GM21529 (cell line): ENCODE data around the gene IKZF3.
A peak's percentile ranks its signal among the peaks of the same experiment; 100 is the strongest.
"Not testable (repeated sequence)": the region's sequence is repeated elsewhere in the genome, so short reads cannot be mapped to it uniquely, and the experiment has no call there.

Source experiments
- ATAC-seq: cut with Tn5 transposase; IDR thresholded peaks from one replicate; pipeline ENCODE4 v1.9.1; 2021; ENCODE audit not compliant: unreplicated experiment

The IKZF3 gene

DNA sequence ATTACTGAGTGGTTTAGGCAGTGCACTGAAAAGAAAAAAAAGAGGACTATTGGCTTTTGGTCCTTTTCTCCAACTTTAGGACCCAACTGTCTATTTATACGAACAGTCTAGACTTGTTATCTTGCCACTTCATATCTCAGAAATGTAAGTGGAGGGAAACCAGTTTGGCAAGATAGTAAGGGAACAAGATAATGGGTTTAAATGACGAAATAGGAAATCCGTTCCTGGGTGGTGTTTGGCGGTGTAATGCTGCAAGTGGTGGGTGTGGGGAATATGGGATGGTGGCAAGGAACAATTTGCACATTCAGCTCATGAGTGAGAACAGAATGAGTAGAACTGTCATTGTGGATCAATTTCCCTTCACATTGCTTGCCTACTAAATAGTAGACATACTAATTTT lies 81.6 kb downstream of the IKZF3 start:
- no peak for ATAC-seq

DNA sequence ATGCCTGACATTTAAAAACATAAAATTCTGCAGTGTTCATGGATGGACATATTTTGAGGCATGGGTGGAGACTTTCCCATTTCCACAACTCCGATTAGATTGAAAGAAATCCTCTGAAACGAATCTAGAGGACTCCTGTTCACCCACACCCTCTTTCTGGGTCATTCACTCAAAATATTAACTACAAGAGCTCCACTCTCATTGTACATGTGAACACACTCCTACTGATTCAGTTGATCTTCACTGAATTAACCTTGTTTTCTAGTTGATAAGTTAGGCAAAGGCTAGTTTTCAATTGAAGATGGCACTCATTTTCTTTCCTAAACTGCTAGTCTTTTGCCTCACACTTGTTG lies 82.3 kb downstream of the IKZF3 start:
- no peak for ATAC-seq

DNA sequence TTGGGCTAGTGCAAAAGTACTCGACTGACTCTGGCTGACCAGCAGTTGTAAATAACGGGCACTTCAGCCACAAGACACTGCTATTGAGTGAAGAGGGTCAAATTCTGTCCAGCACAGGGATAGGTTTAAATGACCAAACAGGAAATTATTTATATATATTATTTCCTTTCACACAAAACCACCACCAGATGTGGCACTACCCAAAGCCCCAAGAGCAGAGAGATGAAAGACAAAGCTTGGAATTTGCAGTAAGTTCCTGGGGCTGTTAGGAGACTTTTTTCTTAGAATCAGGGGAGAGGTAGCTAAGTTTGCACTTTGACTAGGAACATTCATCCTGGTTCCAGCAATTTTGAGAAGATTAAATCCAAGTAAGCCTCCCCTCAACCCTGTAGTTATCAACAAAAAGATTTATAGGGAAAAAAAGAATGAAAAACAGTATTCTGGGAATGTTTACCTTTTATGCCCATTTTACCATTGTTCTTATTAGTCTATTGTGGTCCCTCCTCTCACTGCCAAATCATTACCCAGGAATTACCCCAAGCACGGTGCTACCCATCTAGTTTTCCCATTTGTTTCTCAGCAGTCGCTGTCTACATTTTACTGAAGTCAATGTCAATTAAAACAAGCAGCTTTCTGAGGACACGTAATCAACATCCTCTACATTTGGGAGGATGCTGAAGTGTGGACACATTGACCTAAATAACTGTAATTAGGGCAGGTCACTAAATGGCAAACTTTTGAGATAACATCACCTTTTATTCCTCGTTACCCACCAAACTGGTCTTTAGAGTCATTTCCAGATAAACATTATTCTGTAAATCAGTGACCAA lies 82.9 kb downstream of the IKZF3 start:
- ATAC-seq, result no peak

DNA sequence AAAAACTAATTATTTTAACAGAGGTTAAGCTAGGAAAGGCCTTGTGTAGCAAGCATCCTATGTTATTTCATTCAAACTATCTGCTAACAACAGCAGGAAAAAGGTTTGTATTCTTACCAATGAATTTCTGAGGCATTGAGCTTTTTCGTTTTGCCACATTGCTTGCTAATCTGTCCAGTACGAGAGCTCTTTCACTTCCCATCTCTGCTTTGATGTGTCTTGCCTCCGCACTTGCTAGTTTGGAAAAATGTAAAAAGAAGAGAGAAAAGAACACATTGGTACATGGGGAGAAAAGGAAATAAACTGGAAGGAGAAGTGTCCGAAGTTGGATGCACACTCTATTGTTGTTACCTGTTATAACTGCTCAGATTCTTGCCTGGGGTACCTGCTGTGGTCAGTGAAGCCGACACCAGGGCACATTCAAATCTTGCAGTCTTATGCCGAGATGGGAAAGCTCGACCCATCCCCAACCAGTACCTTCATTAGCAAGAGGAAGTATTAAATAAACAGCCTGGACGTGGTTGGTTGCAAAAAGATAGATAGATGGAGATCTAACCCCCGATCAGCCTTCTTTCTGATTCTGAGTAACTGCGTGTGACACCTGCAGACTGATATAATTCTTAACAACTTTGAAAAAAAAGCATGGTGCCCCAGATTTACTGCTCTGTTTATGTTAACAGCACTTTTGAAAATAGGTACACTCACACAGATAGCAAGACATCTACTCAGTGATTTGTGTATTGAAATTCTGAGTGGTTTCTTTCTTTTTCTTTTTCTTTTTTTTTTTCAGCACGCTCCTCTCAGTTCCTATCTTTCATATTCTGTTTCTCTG lies 86.4 kb downstream of the IKZF3 start:
- peak; percentile 49 for ATAC-seq

DNA sequence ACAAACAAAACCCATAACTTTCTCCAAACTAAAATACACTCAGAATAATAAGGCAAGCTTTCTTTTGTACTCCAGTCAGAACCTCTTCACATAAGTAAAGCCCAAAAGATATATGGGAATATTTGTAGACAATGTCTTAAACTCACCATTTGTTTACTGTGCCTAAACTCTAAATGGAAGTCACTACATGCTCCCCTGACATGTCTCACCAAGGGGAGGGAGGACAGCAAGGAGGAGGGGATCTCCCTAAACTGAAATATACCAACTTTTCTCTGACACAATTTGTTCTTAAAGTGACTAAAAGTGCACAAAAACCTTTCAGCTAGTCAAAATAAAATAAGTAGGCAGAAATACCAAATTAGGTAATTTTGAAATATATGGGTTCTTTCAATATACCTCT lies 87.9 kb downstream of the IKZF3 start:
- no peak for ATAC-seq

DNA sequence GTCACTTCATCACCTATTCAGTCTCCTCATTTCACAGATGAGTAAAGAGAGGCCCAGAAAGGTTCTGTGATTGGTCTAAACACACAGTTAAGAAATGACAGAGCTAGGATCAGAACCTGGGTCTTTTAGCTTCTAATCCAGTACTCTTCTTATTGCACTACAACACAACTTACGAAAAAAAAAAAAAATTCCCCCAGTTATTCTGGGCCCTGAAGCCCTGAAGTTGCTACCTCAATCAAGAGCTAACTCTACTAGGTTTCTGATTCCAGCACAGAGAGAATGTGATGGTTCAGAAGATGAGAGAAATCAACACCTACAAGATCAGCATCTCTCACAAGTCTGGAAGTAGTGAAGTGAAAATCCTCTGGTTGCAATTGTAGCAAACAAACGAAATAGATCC lies 89.1 kb downstream of the IKZF3 start:
- no peak for ATAC-seq

DNA sequence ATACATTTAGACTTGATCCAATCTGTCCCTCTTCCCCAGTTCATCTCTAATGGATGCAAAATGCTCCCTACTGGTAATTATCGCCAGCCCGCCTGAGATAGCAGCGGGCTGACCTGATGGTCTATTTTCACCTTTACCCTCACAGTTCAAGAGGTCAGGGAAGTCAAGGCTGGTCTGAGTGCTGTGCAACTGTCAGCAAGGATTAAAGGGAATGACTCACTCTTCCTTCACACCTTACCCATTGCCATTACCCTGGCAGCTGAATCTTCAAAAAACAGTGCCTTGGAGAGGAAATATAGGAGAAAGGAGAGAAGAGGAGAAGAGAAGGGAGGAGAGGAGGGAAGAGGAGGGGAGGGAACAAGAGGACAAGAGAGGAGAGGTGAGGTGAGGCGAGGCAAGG lies 90.1 kb downstream of the IKZF3 start:
- ATAC-seq, result no peak

DNA sequence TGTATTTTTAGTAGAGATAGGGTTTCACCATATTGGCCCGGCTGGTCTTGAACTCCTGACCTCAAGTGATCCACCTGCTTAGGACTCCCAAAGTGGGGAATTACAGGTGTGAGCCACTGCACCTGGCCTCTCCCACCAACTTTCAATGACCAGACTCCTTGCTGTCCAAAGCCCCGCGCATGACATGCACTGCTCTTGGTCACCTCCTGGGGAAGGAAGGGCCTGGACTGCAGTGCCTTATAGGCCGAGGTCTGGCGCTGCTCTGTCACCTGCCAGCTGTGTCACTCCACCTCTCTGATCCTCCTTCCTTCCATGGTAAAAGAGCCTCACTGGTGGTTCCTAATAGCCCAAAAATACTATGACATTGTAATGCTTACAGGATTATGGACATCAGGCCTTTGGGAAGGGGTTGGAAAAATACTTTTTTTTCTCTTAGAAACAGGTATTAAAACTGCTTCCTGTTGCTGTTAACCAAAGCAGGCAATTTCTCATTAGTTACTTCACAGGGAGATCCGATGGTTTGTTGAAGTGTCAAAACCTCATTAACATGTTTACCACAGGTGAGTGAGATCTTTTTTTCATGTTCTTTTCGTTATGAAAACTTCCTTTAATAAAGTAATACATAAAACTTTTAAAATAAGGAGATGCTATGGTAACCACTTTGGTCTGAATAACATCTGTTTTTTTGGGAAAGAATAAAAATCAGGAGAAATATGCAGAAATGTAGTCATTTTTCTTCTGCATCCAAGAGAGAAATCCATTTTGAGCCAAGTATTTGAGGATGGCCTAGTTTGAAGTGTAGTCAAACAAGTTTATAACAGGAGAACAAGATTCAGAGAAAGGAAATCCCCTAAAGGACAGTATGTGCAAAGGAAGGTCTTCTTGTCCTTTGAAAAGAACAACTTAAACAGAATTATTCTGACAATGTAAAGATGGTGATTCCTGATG lies 90.9 kb downstream of the IKZF3 start:
- ATAC-seq, result no peak

DNA sequence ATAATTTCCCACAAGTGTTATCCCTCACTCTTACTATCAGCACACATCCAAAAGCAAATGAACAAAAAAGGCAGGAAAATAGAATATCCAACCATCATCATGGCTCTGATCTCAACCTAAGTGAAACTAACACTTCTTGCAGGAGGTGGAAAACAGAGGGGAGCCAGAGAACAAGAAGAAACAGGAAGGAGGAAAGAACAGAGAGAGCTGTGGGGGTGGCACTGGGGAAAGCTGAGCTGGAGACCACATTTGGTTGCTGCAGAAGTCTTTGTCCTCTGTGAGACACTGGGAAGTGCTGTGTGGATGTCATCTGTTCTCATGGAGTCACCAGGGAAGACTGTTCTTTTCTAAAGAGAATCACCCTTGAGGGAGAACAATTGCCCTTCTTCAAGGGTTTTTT lies 91.7 kb downstream of the IKZF3 start:
- no peak for ATAC-seq

DNA sequence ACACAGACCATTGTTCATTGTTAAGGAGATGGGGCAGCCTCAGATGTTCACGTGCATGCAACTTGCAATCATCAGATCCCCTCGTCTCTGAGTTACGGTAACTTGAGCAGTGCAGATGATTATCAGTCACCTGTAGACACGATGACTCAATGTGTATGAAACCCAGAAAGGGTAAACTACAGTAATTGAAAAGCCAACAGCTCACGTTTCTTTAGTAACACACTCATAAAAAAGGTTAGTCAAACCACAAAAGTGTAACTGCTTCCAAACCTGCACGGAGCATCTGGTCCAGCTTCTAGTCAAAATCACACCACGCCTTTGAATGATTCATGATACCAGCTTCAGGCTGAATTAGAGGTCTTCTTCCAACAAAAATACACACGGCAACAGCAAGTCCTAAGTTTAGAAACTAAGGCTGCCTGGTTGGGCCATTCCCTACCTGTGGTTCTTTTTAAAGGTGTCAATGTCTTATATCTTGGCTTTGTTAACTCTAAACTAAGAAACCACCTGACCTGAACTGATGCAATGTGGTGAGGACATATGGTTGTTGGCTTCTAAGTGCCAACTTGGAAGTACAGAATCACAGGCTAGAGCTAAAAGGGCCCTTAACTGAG lies 94.0 kb downstream of the IKZF3 start:
- ATAC-seq, result peak; percentile 57

DNA sequence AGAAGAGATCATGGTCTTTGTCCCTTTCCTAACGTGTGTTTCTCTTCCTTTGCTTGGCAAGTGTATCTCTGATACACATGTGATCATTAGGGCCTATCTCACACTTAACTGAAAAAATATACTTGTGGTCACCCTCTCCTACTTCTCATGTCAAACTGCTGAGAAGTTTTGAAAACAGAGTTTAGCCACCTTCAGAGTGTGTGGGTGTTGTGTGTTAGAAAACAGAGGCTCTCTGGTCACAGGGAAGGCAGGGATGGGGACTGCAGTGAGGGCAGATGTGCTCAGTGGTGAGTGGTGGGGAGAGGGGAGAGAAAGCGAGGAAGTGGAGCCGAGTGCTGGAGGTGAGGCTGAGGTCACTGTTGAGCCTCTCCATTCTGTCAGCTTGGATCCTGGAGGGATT lies 97.0 kb downstream of the IKZF3 start:
- ATAC-seq, result no peak

DNA sequence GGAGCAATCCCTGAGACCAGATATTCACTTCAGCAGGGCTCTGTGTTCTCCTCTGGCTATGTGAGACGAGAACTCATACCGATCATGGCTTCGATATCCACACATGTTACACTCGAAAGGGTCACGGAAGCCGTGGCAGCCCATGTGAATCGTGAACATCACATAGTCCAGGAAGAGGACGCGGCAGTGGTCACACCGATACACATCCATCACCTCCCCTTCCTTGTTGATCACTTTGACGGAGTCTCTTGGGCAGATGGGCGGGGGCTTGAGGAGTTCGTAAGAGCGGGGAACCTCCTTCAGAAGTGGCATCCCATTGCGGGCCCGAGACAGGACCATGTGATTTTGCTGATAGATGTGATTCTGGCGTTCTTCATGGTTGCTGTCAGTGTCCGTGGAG lies 98.3 kb downstream of the IKZF3 start:
- ATAC-seq, result no peak

DNA sequence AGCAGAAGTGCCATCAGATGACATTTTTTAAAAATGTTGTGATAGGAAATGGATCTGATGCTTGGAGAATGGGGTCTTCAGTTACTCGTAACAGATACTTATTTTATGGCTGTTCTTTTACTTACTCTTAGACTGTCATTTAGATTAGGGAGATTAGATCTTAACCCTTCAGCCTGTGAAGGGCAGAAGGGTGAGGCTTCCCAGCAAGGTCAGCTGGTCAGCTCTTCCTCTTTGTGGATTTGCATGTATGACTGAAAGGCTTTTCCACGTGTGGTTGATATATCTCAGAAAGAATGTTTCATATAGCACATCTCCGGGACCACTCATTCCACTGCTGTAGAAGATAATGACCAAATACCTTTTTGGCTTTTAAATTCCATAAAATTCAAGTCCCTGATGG lies 98.9 kb downstream of the IKZF3 start:
- ATAC-seq, result no peak

DNA sequence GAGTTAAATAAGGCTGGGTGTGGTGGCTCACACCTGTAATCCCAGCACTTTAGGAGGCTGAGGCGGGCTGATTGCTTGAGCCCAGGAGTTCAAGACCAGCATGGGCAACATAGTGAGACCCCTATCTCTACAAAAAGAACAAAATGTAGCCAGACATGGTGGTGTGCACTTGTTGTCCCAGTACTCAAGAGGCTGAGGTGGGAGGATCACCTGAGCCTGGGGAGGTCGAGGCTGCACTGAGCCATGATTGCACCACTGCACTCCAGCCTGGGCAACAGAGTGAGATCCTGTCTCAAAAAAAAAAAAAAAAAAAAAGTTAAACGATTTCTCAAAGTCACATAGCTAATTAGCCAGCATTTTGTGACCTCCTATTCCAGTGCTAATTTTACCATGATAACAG lies 99.9 kb downstream of the IKZF3 start:
- not testable (repeated sequence) for ATAC-seq

DNA sequence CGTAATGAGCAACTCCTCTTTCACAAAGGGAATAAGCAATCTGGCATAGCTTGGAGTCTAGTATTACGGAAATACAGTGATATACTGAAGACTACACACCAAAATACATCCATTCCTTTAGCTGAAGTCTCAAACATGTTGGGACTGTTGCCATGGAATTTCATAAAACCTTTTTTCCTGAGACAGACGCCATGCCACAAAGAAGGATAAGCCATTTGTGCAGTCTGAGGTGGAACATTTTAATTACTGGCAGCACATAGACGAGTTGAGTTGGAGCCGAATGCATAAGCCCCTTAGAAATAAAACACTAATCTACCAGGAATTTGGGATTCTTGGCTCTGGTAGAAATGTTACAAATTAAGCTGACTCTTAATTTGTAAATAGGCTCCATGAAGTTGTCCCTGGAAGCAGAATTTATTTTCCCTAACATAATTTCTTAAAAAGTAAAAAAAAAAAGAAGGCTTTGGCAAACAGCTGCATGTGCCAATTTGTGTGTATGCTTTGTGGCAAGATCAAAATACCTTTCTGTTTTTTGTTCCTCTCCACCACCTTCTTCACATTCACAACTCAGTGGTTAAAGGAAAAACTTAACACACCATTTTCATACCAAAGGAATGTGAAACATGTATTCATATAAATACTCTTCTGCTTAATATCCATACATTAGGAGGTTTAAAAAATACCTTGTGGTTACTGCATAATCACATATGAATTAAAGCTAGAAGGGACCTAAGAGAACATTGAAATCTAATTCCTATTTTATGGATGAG lies 100.9 kb downstream of the IKZF3 start:
- ATAC-seq, result no peak

DNA sequence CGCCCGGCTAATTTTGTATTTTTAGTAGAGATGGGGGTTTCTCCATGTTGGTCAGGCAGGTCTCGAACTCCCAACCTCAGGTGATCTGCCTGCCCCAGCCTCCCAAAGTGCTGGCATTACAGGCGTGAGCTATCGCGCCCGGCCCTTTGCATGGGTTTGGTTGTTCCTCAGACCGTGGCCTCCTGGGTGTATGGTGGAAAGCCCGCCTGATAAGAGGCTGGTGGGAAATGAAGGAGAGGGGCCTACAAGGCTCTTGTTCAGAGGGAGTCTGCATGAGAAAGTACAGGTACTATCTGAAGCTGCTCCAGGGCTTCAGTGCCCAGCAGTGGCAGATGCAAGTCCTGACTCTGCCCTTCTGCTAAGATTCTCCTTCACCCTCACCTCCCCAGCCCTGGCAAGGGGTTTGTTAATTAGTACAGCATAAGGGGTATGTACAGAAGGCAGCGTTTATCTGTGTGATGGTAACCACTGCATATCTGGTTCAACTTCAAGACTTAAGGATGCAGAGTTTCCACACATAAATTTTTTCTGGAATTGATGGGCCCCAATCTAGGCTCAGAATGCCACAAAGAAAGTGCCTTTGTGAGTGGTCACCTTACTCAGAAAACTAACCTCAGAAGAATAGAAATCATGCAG lies 102.1 kb downstream of the IKZF3 start:
- no peak for ATAC-seq

DNA sequence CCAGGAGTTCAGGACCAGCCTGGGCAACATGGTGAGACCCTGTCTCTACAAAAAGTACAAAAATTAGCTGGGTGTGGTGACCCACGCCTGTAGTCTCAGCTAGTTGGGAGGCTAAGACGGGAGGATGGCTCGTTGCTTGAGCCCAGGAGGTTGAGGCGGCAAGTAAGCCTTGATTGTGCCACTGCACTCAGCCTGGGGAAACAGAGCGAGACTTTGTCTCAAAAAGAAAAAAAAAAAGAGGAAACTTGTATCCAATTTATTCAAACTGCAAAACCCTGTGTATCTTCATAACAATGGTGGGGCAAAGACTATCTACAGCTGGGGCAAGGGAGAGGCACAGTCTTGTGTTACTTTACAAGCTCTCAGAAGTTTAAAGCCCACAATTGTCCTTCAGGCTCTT lies 104.9 kb downstream of the IKZF3 start:
- ATAC-seq, result no peak

DNA sequence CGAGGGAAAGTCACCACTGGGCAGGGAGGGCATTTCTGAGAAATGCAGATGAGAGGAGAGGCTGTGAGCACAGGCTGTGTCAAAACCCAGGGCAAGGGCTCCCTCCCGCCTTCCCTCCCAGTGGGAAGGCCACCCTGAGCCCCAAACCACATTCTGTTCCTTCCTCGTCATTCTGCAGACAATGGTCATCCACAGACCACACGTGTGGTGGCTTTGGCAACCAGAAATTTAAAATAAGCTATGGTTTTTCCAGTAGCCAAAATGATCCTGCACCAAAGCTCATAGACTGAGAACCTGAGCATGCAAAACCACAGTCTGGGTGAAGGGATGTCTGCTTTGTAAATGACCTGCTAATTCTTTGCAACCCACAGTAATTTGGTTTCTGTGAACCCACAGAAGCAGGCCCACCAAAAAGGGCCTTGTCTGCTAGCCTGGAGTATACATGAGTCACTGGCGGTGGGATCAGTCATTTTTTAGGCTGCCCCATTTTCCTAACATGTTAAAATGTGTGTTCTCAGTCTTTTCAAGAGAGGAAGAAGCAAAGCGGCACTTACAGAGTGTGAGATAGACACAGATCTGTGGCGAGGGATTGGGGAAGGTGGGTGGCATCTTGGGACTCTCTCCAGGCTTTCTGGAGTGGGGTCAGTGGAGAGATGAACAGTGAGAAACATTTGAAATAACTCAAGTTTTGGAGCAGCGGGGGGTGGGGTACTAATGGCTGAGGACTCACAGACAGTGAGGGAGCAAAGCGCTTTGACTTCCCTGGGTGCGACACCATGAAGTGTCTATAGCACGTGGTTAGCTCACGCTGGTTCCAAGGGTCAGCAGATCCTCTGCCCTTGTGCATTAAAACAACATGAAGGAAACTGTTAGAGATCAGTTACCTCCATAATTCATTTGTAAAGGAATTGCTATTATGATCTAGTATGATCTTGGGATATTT lies 105.9 kb downstream of the IKZF3 start:
- ATAC-seq, result no peak
